DLD1 (cell line): ENCODE data around the gene CSNK2A2.

Experiments
- in situ Hi-C: cut with HindIII; loops from 2 replicates; pipeline ENCODE4 v1.10.0; 2017; ENCODE audit warnings: low sequenced_read_pairs

The CSNK2A2 gene

GRCh38 chr16:58200004-58200797 lies 2.3 kb upstream of the CSNK2A2 start:
- in situ Hi-C loops, result no loop called here

GRCh38 chr16:58198803-58199411 lies 1.0 kb upstream of the CSNK2A2 start:
- in situ Hi-C loops, result no loop called here

- in situ Hi-C loops, result no loop called here
Observed at GRCh38 chr16:58197314-58198012, 443 bp downstream of the CSNK2A2 start.

GRCh38 chr16:58196898-58197313 lies 1.0 kb downstream of the CSNK2A2 start:
- in situ Hi-C loops, result no loop called here

DNA sequence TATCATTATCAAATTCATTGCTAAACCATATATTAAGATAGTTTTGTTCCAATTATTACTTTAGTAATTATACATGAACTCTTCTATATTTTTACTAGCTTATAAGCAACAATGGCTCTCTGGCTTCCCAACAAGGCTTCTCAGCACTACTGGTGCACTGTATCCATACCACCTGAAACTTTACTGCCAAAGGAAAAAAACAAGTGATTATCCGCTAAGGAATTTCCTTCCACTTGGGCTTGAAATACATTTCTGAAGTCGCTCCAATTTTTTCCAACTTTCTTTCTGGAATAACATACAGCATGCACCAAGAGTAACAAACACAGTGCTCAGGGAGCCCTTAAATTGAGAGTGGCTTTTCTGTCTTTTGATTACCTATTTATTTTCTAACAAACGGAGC lies 2.1 kb downstream of the CSNK2A2 start:
- in situ Hi-C loops, result no loop called here

- in situ Hi-C loops, result no loop called here
Observed at GRCh38 chr16:58195344-58195743, 2.6 kb downstream of the CSNK2A2 start.

GRCh38 chr16:58194790-58195189 lies 3.1 kb downstream of the CSNK2A2 start:
- in situ Hi-C loops, result no loop called here

DNA sequence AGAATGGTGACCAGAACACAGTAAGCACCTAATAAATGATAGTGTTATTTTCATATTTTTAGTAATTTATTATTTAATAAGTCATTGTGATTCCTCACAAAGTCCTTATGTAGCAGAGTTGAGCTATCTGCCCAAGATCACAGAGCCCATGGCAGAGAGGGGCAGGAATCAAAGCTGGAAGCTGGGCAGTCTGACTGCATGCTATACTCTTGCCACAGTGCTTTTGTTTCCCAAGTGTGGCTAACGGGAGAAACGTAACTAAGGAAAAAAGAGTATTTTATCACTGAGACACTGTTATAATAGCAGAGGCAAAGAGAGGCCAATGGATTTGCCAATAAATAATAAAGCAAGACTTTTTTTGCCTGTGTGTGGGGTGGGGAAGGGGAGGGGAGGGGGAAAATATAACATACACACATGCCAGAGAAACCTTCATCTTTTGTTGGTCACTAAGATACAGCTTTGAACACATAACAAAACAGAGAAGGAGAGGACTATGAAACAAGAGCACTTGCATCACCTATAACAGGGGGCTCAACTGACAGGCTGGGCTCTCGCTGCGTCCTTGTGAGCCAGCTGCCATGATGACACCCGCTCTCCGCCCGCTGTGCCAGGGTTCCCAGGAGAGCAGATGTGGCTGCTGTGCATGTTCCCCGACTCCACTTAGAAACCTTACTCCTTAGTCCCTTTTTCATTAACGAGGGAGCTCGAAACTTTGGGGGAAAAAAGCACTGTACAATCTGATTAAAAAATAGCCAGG lies 10.1 kb downstream of the CSNK2A2 start:
- in situ Hi-C loops, result no loop called here

- in situ Hi-C loops, result no loop called here
Observed at GRCh38 chr16:58187092-58187491, 10.8 kb downstream of the CSNK2A2 start.

- in situ Hi-C loops, result no loop called here
Observed at GRCh38 chr16:58186176-58186944, 11.5 kb downstream of the CSNK2A2 start.

DNA sequence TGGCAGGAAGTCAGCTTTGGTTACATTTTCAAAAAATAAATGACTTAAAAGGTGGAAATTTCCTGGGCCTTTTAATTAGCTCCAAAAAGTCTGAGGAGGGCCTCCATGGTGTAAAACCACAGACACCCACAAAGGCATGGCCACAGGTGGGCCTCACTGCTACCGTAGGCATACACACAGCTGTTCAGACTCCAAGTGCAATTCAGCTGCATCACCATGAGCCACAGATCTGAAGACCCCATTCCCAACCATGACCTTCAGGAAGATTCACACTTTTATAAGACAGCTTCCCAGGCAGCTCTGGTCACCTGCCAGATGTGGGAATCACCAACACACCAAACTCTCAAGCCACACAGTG lies 20.6 kb downstream of the CSNK2A2 start:
- in situ Hi-C loops, result no loop called here

- in situ Hi-C loops, result no loop called here
Observed at GRCh38 chr16:58176608-58177352, 21.1 kb downstream of the CSNK2A2 start.

- in situ Hi-C loops, result no loop called here
Observed at GRCh38 chr16:58170223-58170622, 27.7 kb downstream of the CSNK2A2 start.

- in situ Hi-C loops, result no loop called here
Observed at GRCh38 chr16:58160855-58161254, 37.1 kb downstream of the CSNK2A2 start.

DNA sequence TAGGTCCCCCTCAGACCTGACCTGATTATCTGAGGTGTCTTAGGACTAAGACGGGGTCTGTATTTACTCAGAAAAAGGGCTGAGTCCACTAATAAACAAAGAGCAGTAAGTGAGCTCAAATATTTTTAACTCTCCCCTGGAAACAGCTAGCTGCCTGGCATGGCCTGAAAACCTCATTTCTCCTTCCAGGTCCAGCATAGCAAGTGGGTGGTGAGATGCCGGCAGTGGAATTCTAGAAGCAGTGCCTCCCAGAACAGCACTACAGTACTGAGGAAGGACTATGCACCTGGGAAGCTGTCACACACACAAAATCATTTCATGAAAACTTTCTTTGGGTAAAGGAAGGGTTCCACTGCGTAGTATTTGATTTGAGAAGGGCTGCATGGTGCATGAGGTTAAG lies 39.2 kb downstream of the CSNK2A2 start:
- in situ Hi-C loops, result no loop called here

DNA sequence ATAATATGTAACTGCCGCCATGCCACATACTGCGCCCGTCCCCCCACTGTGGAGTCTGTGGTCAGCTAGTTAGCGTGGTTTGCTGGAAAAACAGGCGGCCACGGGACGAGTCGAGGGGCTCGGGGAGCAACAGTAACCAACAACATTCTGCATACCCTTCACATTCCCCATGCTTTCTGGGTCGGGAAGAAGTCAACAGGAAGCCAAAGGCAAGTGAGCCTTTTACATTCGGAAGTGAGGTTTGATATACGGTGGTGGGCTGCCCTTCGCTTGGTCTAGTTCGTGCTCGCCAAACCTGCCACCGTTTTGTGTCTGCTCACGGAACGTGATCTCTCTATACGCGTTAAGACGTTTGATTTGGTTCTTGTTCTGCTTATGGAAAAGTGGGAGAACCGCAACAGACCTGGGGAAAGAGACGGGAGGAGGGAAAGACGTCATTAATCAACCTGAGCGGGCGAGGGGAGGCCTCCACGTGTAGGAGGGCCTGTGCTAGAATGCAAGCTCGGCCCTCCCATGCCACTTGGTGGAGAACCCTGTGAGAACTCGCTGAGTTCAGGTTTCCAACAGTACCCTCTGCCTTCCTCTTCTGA lies 39.9 kb downstream of the CSNK2A2 start:
- in situ Hi-C loops, result no loop called here

- in situ Hi-C loops, result no loop called here
Observed at GRCh38 chr16:58157239-58157638, 40.7 kb downstream of the CSNK2A2 start.

- in situ Hi-C loops, result no loop called here
Observed at GRCh38 chr16:58155839-58156238, 42.1 kb downstream of the CSNK2A2 start.

DNA sequence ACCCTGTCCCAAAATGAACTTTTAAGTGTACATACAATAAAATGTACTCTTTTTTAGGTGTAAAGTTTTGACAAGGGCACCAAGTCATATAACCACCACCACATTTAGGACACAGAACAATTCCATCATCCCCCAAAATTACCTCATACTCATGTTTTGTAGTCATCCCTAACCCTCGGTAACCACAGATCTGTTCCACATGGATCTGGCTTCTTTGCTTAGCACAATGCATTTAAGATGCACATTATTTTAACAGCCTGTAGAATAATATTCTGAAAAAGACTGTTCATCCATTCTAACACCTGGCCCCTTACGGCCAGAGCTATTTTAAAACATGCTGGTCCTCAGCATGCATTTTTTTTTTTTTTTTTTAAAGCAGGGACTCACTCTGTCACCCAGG lies 43.6 kb downstream of the CSNK2A2 start:
- in situ Hi-C loops, result no loop called here
